NCI-H748 (cell line): Measurements from ENCODE around the gene HAUS3.

ENCODE experiments used
- DNase-seq: peaks from one replicate; lab custom pipeline; 2025; ENCODE audit not compliant: unreplicated experiment; lab: John Stamatoyannopoulos, UW

The HAUS3 gene

DNA sequence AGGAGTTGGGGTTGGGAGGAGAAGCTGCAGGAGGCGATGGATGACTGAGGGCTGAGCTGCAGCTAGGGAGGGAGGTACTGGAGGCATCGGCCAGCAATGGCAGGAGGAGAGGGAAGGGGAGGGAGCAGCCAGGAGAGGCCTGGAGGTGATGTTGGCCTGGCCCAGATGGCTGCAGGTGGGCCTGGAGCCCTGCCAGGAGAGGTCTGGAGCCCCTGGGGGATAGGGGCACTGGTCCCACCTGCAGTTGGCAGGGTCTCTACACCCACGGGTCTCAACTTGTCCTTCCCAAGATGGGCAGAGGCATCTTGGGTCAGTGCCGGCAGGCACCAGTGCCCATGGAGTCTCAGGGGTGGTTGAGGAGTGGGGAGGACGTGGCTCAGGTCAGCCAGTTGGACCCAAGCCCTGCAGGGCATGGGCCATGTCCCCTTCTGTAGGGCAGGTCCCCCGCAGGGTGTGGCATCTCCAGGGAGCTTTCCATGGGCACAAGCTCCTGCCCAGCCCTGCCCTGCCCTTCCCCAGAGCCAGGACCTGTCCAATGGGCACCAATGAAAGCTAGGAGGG lies 22.6 kb upstream of the HAUS3 start:
- no peak for DNase-seq

DNA sequence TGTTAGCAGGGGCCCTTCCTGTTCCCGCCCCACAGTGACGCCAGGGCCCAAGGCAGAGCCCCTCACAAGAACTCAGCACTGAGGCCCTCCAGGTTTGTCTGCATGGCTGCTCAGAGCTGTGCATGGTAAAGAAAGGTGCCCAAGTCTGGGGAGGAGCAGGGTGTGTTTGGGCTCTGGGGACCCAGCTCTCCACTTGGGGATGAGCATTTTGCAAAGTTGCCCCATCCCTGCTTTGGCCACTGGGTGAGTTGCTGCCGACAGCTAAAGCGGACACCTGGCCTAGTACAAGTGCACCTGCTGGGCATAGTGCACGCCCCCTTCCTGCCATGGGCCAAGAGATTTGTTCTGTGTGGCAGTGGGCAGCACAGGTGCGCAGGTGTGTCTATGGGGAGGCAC lies 22.0 kb upstream of the HAUS3 start:
- DNase-seq, result peak; percentile 29

DNA sequence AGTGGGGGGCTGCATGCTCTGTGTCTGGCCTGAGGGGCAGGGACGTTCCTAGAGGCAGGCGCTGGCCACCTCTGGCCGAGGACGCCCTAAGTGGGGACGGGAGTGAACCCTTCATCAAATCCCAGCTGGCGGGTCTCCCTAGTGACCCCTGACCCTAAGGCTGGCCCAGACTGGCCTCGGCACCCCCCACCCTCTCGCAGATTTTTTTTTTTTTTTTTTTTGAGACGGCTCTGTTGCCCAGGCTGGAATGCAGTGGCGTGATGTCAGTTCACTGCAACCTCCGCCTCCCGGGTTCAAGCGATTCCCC lies 21.0 kb upstream of the HAUS3 start:
- no peak for DNase-seq

DNA sequence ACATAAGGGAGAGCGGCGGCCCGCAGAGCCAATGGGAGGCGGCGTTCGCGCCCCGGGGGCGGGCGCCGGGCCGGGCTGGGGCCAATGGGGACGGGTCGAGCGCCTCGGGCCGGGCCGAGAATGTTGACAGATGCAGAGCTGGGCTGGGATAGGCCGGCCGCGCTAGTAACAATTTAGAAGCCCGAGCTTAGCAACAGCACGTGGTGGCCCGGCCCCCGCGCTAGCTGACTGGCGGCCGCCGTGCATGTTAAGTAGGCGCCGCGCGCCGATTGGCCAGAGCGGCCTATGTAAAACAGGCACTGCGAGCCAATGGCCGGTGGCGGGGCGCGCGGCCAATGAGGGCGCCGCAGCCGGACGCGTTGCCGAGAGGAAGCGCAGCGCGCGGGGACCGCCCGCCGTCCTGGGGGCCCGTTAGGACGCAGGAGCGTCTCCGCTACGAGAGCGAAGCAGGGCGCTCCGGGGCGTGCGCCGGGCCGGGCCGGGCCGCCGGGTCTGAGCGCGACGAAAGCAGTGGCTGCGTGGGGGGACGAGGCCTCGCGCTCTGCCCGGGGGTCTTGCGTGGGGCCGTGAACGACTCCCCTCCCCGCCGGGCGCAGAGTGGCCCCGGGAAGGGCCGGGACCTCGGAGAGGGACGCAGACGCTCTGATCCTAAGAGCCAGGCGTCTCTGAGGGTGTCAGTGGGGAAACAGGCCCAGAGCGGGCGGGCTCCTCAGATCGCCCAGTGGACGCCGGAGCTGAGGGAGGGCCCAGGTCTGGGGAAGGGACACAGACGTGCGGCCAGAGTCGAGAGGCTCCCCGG lies 20.4 kb upstream of the HAUS3 start:
- DNase-seq, result peak; percentile 94

DNA sequence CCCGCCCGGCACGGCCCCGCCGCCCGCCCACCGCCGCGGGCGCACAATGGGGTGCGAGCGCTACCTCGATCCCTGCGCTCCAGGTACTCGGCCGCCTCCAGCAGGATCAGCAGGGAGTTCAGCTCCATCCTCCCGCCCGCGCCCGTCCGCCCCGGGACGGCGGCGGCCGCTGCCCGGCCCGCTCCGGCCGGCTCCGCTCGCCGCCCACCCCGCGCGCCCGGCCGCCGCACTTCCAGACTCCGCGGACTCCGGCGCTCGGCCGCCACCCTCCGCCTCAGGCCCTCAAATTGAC lies 19.9 kb upstream of the HAUS3 start, which contains the start of gene MXD4:
MXD4 (minus strand) TSS at position 257 of the 292 bp plus-strand sequence; CDS start at position 128, 129 bp downstream.
- no peak for DNase-seq

DNA sequence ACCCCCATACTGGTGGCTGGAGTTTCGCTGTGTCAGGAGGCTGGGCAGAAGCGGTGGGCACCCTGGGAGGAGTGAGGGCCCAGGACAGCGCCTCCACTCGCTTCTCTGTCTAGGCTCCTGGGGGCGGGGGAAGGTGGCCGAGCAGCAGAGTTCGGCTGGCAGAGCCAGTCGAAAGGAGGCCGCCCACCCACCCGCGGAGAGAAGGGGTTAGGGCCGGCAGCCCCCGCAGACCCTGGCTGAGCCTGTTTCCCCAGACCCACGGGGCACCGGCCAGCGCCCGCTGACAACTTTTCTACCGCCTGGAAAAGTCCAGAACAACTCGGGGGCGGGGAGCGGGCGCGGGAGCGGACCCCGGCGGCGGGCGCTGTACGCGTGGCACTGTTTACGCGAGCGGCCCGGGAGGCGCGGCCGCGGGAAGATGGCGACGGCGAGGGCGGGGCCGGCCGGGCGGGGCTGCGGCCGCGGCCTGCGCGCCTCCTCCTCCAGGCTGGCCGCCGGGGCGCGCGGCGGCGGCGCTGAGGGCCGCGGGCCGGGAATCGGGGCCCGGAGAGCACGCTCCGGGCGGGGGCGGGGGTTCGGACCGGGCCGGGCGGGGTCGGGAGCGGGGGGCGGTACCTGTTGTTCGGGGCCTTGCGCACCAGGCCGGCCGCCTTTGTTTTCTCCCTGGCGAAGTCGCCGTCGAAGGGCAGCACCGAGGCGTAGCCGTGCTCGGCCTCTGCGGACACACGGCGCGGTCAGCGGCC lies 19.4 kb upstream of the HAUS3 start:
- peak; percentile 26 for DNase-seq

DNA sequence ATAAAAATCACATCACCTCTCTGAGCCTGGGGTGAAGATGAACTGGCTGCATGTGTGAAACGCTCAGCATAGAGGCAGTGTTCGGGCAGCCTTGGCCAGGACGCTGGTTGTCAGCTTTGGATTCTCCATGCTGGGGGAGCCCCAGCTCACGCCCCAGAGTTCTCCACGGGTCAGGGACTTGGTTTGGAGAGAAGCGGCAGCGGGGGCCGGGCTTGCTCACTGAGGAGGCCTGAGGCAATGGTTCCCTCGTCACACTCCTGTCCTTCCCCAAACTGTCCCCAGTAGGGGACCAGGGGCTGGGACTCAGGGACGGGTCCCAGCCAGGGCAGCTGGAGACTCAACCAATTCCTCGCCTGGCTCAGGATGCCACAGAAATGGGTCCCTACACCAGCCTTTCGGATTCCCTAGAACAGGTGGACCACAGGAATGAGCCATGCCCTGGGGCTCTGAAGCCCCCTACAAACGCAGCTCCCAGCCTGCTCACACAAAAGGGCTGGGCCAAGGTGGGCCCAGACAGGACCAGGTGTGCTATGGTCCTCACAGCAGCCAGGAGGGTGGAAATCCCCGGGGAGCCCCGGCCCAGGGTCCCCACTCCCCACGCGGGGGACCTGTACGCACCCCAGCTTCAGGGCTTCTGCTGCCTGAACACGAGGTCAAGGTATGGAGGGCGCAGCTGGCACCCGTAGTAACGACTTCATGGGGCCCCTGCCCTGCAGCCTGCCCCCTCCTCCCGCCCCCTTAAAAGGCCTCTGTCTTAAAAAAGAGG lies 18.6 kb upstream of the HAUS3 start:
- no peak for DNase-seq

DNA sequence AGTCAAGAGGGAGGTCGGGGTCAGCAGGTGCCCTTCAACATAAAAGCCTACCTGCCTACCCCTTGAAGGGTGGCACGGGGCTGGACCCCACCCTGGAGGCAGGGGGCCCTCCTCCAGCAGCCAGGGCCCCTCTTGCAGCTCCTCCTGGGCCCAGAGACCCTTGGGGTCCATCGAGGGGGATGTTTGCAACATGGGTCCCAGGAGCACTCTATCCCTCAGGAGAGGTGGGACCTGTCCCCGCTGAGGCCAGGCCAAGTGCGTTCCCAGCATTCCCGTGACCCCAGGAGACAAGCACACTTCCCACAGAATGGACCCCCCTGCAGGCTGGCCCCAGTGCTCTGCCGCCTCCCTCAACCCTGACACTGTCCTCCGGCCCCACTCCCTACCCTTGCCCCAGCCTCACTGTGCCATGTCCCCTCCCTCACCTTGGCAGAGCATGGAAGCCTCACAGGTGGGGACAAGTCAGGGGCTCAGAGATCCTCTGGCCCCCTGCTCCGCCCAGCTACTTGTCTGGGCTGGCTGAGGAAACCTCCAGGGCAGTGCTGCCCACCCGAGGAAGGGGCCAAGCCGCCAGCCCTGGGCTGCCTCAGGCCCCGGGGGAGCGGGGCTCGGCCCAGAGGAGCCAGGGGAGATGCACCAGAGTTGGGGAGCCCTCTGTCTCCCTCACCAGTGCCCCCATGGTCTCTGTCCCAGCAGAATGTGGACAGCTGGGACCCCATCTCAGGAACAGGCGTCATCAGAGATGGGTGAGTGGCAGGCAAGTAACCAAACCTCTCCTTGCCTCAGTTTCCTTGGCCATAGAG lies 17.8 kb upstream of the HAUS3 start:
- DNase-seq, result no peak

DNA sequence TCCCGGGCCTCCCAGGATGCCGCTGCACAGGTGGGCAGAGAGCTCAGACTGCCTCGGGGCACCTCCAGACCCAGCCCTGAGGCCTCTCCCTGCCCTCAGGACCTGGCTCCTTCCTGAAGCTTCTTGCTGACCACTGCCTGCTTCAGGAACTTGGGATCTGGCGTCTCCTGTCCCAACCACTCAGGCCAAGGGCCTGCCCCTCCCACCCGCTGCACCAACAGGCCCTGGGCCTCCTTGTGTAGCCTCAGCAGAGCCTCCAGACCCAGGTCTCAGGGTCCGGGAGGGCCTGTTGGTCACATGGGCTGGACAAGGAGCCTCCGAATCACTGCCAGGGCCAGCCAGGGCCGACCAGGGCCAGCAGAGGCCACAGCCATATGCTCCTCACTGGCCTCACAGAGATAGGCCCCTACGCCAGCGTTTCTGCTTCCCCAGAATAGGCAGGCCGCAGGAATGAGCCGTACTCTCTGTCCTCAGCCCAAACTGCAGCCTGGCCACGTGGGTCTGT lies 17.2 kb upstream of the HAUS3 start:
- DNase-seq, result no peak

DNA sequence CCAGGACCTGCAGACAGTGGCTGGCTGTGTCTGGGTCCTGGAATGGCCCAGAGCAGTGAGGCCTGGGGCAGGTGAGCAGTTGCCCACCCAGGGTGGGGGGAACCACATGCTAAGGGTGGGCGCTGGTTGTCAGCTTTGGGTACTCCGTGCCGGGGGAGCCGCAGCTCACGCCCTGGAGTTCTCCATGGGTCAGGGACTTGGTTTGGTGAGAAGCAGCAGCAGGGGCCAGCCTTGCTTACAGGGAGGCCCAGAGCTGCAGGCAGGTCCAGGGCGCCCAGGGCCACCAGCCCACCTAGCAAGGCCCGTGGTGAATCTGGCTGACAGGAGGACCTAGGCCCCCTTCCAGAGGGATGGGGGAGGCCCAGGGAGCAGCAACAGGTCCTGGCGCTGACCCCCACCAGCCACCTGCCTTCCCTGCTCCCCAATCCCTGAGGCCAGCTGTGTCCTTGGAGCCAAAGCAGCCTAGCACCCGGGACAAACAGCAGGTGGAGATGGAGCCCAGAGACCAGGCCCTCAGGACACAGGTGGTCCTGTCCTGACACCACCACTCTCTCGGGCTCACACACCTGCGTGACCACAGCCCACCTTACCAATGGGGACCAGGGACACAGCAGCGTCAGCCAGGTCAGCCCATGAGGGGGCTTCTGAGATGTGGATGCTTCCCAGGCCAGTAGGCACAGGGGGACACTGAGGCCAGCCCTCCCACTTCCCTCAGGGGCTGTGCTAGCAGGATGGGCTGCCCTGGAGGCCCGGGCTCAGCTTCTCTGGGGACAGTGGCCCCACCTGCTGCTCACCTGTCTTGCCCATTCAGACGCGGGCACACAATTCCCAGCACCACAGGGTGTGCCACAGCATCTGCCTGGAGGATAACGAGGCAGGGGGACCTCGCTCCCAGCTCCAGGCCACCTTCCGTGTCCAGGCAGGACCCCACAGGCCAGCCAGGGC lies 16.4 kb upstream of the HAUS3 start:
- DNase-seq, result no peak

DNA sequence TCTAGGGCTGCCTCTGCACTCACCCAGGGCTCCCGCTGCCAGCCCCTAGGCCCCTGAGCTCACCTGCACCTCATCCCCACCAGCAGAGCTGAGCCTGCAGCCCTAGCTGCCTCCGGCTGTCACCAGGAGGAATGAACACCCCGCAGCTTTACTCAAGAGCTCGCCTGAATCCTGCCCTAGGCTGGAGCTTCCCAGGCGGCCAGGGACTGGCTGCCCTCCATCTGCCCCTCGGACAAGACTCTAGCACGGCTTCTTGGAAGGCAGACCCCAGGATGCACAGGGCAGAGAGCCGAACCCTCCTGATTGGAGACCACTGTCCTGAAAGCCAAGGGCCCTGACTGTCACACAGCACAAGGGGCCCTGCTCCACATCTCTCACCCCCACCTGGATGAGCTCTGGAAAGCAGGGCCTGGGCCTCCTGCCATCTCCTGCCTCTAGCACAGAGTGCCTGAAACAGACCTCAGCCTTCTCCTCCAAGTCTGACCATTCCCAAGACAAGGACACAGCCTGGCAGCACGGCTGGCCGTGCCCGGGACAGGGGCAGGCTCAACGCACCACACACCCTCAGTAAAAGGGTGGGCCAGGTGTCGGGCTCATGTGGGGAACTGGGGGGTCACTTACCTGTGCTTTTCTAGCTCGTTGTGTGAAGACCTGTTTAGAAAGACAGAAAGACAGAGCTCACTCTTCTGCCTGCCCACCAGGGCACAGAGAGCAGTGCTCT lies 15.6 kb upstream of the HAUS3 start:
- no peak for DNase-seq

DNA sequence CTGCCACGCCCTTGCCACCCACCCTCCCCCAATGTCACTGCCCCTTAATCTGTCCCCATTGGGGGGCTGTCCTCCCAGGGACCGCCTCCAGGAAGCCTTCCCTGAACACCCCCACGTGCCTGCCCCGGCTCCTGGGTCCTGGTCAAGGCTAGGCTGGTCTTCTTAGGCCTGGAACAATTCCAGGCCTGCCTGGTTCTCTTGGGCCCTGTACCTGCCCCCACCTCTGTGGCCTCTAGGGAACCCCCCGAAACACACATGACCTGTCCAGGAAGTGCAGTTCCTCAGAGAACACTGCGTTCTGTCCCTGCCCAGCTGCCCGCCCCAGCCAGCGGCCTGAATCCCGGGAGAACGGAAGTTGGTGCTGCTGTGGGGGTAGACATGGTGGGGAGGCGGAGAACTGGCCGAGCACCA lies 14.9 kb upstream of the HAUS3 start:
- no peak for DNase-seq

DNA sequence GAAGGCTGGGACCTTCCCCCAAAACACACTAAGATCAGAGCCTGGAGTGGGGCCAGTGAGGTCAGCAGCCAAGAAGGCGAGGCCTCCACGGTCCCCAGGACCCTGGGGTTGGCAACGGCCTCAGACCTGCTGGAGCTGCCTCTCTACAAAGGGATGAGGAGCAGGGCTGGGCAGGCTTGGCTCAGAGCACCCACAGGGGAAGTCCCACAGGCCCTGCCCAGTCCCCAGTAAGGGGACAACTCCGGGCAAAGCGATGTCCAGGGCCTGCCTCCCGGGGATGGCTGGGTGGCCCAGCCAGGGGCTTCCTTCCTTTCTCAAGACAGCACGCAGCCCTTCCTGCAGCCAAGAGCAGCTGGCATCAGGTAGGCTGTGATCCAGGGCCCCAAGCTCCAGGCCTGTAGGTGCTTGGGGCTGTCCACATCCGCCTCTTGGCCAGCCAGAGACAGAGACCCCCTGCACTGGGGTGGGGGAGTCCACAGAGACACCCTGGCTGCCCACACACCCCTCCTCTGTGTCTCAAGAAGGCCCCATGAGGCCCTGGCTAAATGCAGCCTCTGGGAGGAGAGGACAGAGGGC lies 14.3 kb upstream of the HAUS3 start:
- no peak for DNase-seq

DNA sequence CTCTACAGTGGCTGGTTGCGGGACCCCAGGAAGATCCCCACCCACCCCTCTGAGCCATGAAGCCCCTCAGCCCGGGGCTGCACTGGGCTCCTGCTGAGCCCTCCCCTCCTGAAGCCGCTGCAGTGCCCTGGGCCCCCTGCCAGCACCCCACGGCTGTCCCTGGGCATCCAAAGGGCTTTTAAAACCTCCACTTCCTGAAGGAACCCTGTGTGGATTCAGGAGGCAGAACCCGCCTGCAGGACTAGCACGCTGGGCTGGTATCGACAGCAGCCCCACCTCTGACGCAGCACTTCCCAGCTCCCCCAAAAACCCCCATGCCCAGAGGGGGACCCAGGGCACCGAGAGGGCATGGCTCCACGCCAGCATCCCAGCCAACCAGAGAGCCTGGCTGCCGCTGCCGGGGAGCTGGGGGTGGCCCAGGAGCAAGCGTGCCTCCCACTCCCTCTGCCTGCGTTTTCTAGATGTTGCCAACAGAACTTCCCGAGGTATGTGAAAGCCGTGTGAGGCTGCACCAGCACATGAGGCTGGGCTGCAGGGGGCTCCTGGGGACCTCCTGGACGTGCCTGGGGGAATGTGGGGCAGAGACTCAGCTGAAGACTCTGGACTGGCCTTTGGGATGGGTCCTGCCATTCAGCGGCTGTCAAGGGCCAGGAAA lies 13.7 kb upstream of the HAUS3 start:
- DNase-seq, result no peak

DNA sequence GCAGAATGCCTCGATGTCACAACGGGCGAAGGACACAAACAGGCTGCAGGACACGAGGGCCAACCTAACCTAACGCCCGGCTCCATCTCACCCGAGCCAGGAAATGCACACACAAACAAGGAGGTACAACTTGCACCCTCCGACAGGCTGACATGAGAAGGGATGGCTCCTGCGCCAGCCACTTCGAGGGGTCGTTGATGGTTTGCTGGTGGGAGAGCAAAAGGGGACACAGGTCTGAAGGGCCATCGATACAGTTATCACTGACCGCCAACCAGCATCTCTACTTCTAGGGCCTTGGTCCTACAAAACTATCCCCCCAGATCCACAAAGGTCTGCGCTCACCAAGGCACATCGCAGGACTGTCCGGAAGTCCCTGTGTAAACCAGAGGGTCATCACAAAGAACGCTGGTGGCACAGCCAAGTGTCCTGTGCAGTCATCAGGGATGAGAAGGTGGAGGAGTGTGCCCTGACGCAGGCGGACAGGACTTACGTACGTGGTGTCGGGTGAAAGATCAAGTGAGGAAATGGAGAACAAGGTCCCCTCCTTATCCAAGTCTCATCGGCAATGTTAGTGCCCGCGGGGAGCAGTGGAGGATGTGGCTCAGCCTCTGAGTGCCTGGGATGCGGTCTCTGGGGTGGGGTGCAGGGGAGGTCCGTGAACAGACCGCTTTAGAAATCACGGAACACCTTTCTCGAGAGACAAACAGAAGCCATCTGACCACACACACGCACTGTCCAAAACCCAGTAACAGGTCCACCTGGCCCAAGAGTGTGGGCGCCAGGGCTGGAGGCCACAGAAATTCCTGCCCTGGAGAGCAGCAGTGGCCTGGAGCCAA lies 13.0 kb upstream of the HAUS3 start:
- no peak for DNase-seq

DNA sequence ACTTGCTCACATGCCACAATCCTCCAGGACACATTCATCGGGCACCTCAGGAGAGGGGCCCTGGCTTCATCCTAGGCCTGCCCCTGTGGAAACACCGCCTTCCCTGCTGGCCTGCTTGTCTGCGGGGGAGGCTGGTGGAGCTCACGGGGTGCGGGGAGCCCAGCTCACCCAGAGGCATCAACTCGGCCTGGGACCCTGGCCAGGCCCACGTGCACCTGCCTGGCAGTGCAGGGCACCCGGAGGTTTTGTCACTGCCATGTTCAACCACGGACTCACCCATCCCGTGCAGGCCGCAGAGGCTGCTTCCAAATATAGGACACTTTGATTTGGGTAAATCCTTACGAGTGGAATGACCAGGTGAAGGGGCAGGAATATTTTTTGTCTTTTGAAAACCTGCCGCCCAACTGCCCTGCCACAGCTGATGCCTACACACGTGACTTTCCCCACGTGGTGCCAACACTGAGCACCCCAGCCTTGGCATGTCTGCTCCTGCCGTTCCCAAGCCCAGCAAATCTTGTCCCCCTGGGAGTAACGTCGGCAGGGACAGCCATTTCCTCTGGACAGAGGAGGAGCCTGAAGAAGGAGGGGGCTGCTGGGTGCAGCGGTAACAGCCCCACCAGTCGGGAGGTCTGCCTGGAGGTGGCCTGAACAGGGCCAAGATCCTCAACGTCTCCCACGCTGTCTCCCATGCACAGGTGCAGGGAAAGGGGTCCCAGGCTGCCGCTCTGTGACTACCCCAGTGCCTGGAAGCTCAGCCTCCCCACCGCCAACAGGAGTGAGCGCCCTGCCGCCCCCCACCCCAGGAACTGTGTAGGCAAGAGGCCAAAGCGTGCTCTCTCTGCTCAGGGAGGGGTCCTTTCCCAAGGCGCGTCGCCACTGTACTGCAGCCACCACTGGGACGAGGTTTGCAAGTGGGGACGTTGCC lies 11.5 kb upstream of the HAUS3 start:
- no peak for DNase-seq
